IPS-15b (cell line): Measurements from ENCODE around the gene INSM1.

Experiments
- H3K27me3 ChIP-seq: one replicate; pipeline ENCODE4 v1.6.1; 2013; ENCODE audit warnings: low read length; ENCODE audit not compliant: control insufficient read depth, insufficient read depth
- H3K36me3 ChIP-seq: one replicate; pipeline ENCODE4 v1.6.1; 2013; ENCODE audit warnings: low read length; ENCODE audit not compliant: control insufficient read depth, insufficient read depth
- H3K4me1 ChIP-seq: one replicate; pipeline ENCODE4 v1.6.1; 2013; ENCODE audit warnings: mild to moderate bottlenecking, low read length; ENCODE audit not compliant: control insufficient read depth, insufficient read depth
- H3K4me3 ChIP-seq: one replicate; pipeline ENCODE4 v1.5.1; 2013; ENCODE audit warnings: low read depth, low read length
- H3K9ac ChIP-seq: one replicate; pipeline ENCODE4 v1.6.1; 2013; ENCODE audit warnings: low read depth, mild to moderate bottlenecking, low read length
- H3K9me3 ChIP-seq: one replicate; pipeline ENCODE4 v1.6.1; 2013; ENCODE audit warnings: mild to moderate bottlenecking, low read length; ENCODE audit not compliant: control insufficient read depth, insufficient read depth

INSM1 gene

DNA sequence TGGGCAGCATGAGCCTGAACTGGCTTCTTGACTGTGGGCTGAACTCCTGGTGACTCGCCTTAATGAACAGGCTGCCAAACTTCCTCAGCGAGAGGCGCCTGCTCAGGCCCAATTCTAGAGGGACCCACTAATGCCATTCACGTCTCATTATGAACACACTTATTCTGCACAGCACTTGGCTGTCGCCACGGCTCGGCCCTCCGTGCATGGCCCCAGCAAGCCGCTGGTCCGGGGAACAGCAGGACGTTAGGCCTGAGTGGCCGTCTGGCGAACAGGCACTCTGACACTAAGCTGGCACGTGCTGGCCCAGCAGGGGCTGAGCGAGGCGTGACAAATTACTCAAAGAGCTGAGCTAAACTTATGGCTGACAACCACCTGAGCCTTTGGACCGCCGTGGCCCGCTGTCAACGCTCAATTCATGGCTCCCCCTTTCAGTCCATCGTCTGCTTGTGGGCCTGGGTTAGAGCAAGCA is 45.9 kb downstream of the INSM1 start:
- Histone ChIP-seq H3K4me3 (no peak overlapping the region), H3K27me3 (no peaks in the 10 kb centered on the region), H3K9me3 (no peaks in the 10 kb centered on the region), H3K9ac (no peak overlapping the region), H3K36me3 (no peaks in the 10 kb centered on the region), H3K4me1 (peaks cover 12% of the 10 kb centered on the region)

DNA sequence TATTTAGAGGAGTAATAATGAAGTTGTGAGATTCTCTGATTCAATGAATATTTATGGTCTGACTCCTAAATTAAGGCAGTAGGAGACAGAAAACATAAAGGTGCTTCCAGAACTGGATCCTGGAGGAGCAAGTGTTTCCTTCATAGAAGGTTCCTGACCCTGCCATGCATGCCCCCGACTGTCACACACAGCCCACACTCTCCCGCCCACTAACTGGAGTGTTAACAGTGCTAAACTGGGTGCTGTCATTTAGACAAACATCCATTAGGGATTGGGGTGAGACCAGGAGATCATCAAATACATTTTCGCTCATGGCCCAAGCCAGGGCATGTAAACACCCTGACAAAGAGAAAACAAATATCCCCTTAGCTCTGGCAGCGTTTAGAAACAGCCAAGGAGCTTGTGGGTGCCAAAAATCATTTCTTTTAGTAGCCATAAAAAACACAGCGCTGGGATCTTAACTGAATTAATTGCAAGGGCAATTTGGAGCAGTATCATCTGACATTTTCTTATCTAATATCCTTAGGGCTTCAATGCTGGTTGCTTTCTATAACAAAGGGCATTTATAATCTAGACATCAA is 46.8 kb downstream of the INSM1 start:
- no peaks in the 10 kb centered on the region for H3K36me3 ChIP-seq
- no peaks in the 10 kb centered on the region for H3K27me3 ChIP-seq
- H3K4me3 ChIP-seq: no peak overlapping the region
- no peak overlapping the region for H3K9ac ChIP-seq
- H3K4me1 ChIP-seq: peaks cover 12% of the 10 kb centered on the region
- H3K9me3 ChIP-seq: no peaks in the 10 kb centered on the region

DNA sequence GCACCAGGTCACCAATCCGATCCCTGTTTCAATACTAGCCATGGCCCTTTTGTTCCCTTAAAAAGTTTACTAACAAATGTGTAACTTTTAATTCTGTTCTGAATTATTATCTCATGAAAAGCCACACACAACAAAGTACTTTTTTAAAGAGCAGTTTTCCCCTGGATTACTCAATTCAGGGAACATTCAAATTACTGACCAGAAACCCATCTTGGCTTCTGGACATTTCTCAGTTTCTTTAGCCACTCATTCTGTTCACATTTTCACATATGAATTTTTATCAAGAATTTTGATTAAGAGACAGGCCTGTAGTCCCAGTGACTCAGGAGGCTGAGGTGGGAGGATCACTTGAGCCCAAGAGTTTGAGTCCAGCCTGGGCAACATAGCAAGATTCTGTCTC is 47.4 kb downstream of the INSM1 start:
- no peaks in the 10 kb centered on the region for H3K9me3 ChIP-seq
- peaks cover 11% of the 10 kb centered on the region for H3K4me1 ChIP-seq
- no peak overlapping the region for H3K4me3 ChIP-seq
- no peak overlapping the region for H3K9ac ChIP-seq
- H3K36me3 ChIP-seq: no peaks in the 10 kb centered on the region
- no peaks in the 10 kb centered on the region for H3K27me3 ChIP-seq

DNA sequence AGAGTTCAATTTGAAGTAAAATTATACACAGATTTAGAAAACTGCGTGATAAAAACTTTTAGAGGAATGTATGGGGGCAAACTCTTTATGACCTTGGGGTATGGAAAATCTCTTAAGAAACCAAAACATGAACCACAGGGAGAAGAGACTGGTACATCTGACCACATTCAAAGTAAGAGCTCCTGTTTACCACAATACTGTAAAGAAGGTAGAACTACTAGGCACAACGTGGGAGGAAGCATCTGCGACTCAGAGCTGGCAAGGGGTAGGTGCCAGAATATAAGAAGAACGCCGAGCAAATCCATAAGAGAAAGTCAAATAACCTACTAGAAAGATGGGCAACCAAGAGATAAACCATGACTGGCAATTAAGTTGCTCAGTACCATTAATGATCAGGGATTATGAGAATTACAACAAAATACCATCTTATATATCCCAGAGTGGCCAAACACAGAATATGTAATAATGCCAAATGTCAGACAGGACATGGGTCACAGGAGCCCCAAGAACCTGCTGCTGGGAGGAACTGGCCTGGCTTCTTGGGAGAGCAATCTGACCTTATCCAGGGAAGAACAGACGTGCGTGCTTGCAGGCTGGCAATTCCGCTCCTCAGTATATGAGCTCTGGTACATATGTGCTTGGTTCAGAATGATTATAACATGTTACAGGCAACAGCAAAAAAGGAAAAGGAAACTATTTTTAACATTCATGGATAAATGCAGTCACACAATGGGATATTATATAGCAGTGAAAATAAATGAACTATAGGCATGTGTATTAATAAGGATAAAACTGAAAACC is 50.2 kb downstream of the INSM1 start:
- H3K27me3 ChIP-seq: no peaks in the 10 kb centered on the region
- no peak overlapping the region for H3K4me3 ChIP-seq
- H3K9ac ChIP-seq: no peak overlapping the region
- no peaks in the 10 kb centered on the region for H3K4me1 ChIP-seq
- H3K9me3 ChIP-seq: no peaks in the 10 kb centered on the region
- no peaks in the 10 kb centered on the region for H3K36me3 ChIP-seq
